SU-DHL-6 (cell line): Measurements from ENCODE around the gene NMNAT1.

Source experiments
- H2AFZ ChIP-seq: fragments of 200-600 bp; sonication (generic); 2 replicates; pipeline ENCODE4 v1.6.1; 2014; ENCODE audit warnings: low read depth, mild to moderate bottlenecking, moderate library complexity, mixed read lengths, antibody characterized with exemption, low read length; ENCODE audit not compliant: severe bottlenecking
- H3F3A ChIP-seq: fragments of 200-600 bp; shearing (Covaris generic); 2 replicates; pipeline ENCODE4 v1.6.0; 2016; ENCODE audit warnings: antibody characterized with exemption, mild to moderate bottlenecking; ENCODE audit not compliant: insufficient read depth
- H3K27ac ChIP-seq: fragments of 200-600 bp; sonication (generic); 2 replicates; pipeline ENCODE4 v1.5.1; 2016; ENCODE audit warnings: low read depth, mild to moderate bottlenecking, low read length, moderate library complexity, mixed read lengths
- H3K27me3 ChIP-seq: fragments of 200-600 bp; sonication (generic), shearing (Covaris generic); 2 replicates; pipeline ENCODE4 v1.6.0; 2014; ENCODE audit warnings: mild to moderate bottlenecking, low read length
- H3K36me3 ChIP-seq: fragments of 200-600 bp; sonication (generic); 2 replicates; pipeline ENCODE4 v1.6.1; 2014; ENCODE audit warnings: mild to moderate bottlenecking, low read length, mixed read lengths
- H3K4me2 ChIP-seq: fragments of 300-600, 200-600 bp; shearing (Covaris generic), sonication (generic); 2 replicates; pipeline ENCODE4 v1.6.0; 2014; ENCODE audit warnings: low read length, low read depth, mild to moderate bottlenecking; ENCODE audit not compliant: poor library complexity, severe bottlenecking
- H3K4me3 ChIP-seq: fragments of 200-600 bp; sonication (generic); 2 replicates; pipeline ENCODE4 v1.5.1; 2014; ENCODE audit warnings: antibody characterized with exemption, low read length, mild to moderate bottlenecking, mixed read lengths; ENCODE audit not compliant: insufficient read depth, poor library complexity, severe bottlenecking
- H3K79me2 ChIP-seq: fragments of 200-600 bp; sonication (generic); 2 replicates; pipeline ENCODE4 v1.6.1; 2014; ENCODE audit warnings: mild to moderate bottlenecking, low read length, moderate library complexity; ENCODE audit not compliant: insufficient read depth
- H3K9ac ChIP-seq: fragments of 200-600 bp; sonication (generic); 2 replicates; pipeline ENCODE4 v1.7.0; 2014; ENCODE audit warnings: mild to moderate bottlenecking, low read length
- H3K9me2 ChIP-seq: fragments of 200-600 bp; sonication (generic); replicated peaks from 2 replicates; pipeline ENCODE4 v1.6.1; 2014; ENCODE audit warnings: low read length; ENCODE audit not compliant: insufficient read depth
- H3K9me3 ChIP-seq: fragments of 200-600 bp; sonication (generic); 2 replicates; pipeline ENCODE4 v1.6.1; 2014; ENCODE audit warnings: low read length, mixed read lengths; ENCODE audit not compliant: insufficient read depth
- H4K20me1 ChIP-seq: fragments of 200-600 bp; sonication (generic); 2 replicates; pipeline ENCODE4 v1.6.1; 2014; ENCODE audit warnings: low read depth, mild to moderate bottlenecking, antibody characterized with exemption, low read length, moderate library complexity, mixed read lengths
- CTCF ChIP-seq: fragments of 200-600 bp; sonication (generic); IDR thresholded peaks from one replicate; pipeline ENCODE4 v1.5.1; 2017; ENCODE audit warnings: antibody characterized with exemption, mild to moderate bottlenecking, low read length, moderate library complexity; ENCODE audit not compliant: insufficient read depth, poor library complexity, severe bottlenecking
- EZH2phosphoT487 ChIP-seq: fragments of 200-600 bp; sonication (generic), shearing (Covaris generic); conservative IDR thresholded peaks from 2 replicates; pipeline ENCODE4 v1.6.1; 2018; ENCODE audit warnings: mild to moderate bottlenecking, antibody characterized with exemption, low read length, moderate library complexity, mixed read lengths

Gene NMNAT1

GRCh38 chr1:9920606-9921005, 22.7 kb upstream of the NMNAT1 start:
- Histone ChIP-seq H3K27me3 (no peaks in the 10 kb centered on the region), H3K9me2 (no peaks in the 10 kb centered on the region), H3K27ac (no peak overlapping the region), H3K79me2 (no peaks in the 10 kb centered on the region), H4K20me1 (no peaks in the 10 kb centered on the region), H3K9me3 (no peaks in the 10 kb centered on the region), H3K4me2 (no peak overlapping the region), H3K4me3 (no peak overlapping the region), H3K36me3 (no peaks in the 10 kb centered on the region), H2AFZ (no peak overlapping the region), H3K9ac (no peak overlapping the region), H3F3A (no peaks in the 10 kb centered on the region)
- TF ChIP-seq EZH2phosphoT487 (no peak), CTCF (no peak)

- Histone ChIP-seq H3K4me3 (no peak overlapping the region), H3K27me3 (no peaks in the 10 kb centered on the region), H3K36me3 (no peaks in the 10 kb centered on the region), H3K9me3 (no peaks in the 10 kb centered on the region), H3K4me2 (no peak overlapping the region), H3K9ac (no peak overlapping the region), H2AFZ (no peak overlapping the region), H3F3A (no peaks in the 10 kb centered on the region; the same call in 1 of the 2 replicates), H3K27ac (no peak overlapping the region), H3K79me2 (no peaks in the 10 kb centered on the region), H3K9me2 (no peaks in the 10 kb centered on the region), H4K20me1 (no peaks in the 10 kb centered on the region)
- no peak for TF ChIP-seq CTCF
- TF ChIP-seq EZH2phosphoT487: no peak
Measured at GRCh38 chr1:9922342-9922741, 20.9 kb upstream of the NMNAT1 start.

GRCh38 chr1:9927259-9927658, 16.0 kb upstream of the NMNAT1 start:
- H3K27ac ChIP-seq: no peak overlapping the region
- H3K9me2 ChIP-seq: no peaks in the 10 kb centered on the region

More at GRCh38 chr1:9927259-9927658, 16.0 kb upstream of the NMNAT1 start:
- Histone ChIP-seq H3K36me3 (0 out of 2 replicates have a peak, but pooled peaks cover 3% of the 10 kb centered on the region), H4K20me1 (no peaks in the 10 kb centered on the region), H3K9ac (no peak overlapping the region), H3K4me2 (no peak overlapping the region), H3K79me2 (no peaks in the 10 kb centered on the region), H3K27me3 (no peaks in the 10 kb centered on the region), H3K9me3 (no peaks in the 10 kb centered on the region), H2AFZ (no peak overlapping the region), H3K4me3 (no peak overlapping the region), H3F3A (no peaks in the 10 kb centered on the region; the same call in 1 of the 2 replicates)
- no peak for TF ChIP-seq EZH2phosphoT487
- no peak for TF ChIP-seq CTCF
